Vagina (tissue), 2 donors: ENCODE measurements around the gene ZNF318. TPM values are rescaled to one million over a fixed set of nuclear protein-coding genes. Genes with fewer than 3 reads are reported as not detected.
A peak's percentile ranks its signal among the peaks of the same experiment; 100 is the strongest.

Experiments used
- DNase-seq, 2 donors: peaks; one replicate each; pipeline ENCODE4 v3.0.0-alpha.2; 2017; ENCODE audit errors: extremely low spot score in 2 of 2
- H3K27ac ChIP-seq: fragments of 200-600 bp; sonication (generic); one replicate; pipeline ENCODE4 v1.5.1; 2019
- H3K27me3 ChIP-seq: fragments of 200-600 bp; sonication (generic); one replicate; pipeline ENCODE4 v1.5.1; 2019
- H3K36me3 ChIP-seq, 2 donors: fragments of 200-600 bp; sonication (generic); one replicate each; pipeline ENCODE4 v1.5.1; 2017 to 2019
- H3K4me1 ChIP-seq: fragments of 200-600 bp; sonication (generic); one replicate; pipeline ENCODE4 v1.5.1; 2019
- H3K4me3 ChIP-seq, 2 donors: fragments of 200-600 bp; sonication (generic); 1 replicate in 1 of 2; 2 replicates in 1 of 2; pipeline ENCODE4 v1.5.1; 2016 to 2019
- H3K9me3 ChIP-seq: fragments of 200-600 bp; sonication (generic); one replicate; pipeline ENCODE4 v1.5.1; 2019
- POLR2A ChIP-seq, 2 donors: fragments of 450-650 bp; IDR thresholded peaks; one replicate each; pipeline ENCODE4 v1.6.1; 2017; ENCODE audit warnings: antibody characterized with exemption in 2 of 2, mild to moderate bottlenecking in 2 of 2, moderate library complexity in 2 of 2
- POLR2AphosphoS5 ChIP-seq, 2 donors: sonication (generic); formaldehyde crosslinking; IDR thresholded peaks; one replicate each; pipeline ENCODE4 v1.9.0; 2017; ENCODE audit warnings: antibody characterized with exemption in 2 of 2, mild to moderate bottlenecking in 2 of 2, low read depth in 1 of 2; ENCODE audit not compliant: insufficient read depth in 1 of 2
- intact Hi-C: fragments of 100-400 bp; cut with DNase I; formaldehyde crosslinking; loops from one replicate; pipeline ENCODE4 v1.15.1; 2023
- total RNA-seq: library from RNA; depleted of rRNA; stranded (reverse); fragments of >200 nt; gene quantifications from one replicate; pipeline ENCODE4 v1.2.3, GENCODE V29; 2016
- TF ChIP-seq, protein P1 (sequence below), 3 experiments: fragments of 450-650 bp in 2 of 3; fragments of 200-600 bp in 1 of 3; sonication (generic) in 1 of 3; IDR thresholded peaks; one replicate each; pipeline ENCODE4 v1.5.1; 2017 to 2019; ENCODE audit warnings: antibody characterized with exemption in 3 of 3, mild to moderate bottlenecking in 2 of 3, moderate library complexity in 2 of 3

Gene ZNF318
- total RNA-seq, 1 donor from 2014 or later, result 17.2 TPM

DNA sequence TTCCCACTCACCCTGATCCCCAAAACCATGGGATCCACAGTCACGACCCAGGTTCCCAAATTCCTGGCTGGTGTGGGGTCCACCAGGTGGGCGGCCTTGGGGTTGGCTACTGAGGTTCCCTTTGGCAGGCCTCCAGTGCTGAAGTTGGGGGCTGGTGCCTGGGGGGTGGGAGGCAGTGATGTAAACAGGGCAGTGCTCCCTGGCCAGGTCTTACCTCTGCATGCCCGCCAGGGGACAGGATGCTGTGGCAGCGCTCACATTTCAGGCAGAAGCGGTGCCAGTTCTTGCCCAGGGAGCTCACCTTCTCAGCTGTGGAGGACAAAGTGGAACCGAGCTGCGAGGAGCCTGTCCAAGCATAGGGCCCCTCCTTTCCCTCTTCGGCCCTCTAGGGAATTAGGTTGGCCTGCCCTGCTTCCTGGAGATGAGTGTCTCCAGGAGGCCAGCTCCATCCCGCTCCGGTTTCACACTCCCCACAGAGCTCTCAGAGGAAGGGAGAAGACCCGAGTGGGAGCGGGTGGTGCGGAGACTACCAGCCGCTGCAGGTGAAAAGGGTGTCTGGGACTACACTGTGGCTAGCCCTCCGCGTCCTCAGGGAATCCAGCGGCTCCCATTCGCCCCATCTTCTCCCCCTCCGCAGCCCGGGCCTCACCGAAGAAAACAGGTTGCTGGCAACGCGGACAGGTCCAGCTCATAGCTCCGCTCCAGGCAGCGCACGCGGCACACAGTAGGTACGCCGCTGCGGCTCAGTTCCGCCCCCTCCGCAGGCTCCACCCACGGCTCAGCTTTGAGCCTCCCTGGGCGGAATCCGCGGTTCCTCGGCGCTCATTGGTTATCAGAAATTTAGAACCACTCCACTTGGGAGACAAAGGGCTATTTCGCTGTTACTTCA lies 61.1 kb downstream of the ZNF318 start, which contains the start of gene CRIP3:
Gene CRIP3, minus strand, starts transcription at position 726 of the 889 bp plus-strand sequence. Its CDS starts 34 bp downstream, at position 692.
- peaks cover 14% of the 10 kb centered on the region for H3K4me1 ChIP-seq
- intact Hi-C loops, result no loop called here
- H3K27ac ChIP-seq, result no peak within 1 kb of the TSS
- H3K36me3 ChIP-seq, result no peaks in the 10 kb centered on the region
- peak within 1 kb of the TSS; percentile 36 to 44 for H3K4me3 ChIP-seq
- TF ChIP-seq POLR2AphosphoS5 (IDR thresholded peaks at IDR 0.05; ENCODE audit: insufficient read depth in 1 of 2, low read depth in 1 of 2) (peak in 1 of 2 donors; percentile 7), POLR2A (IDR thresholded peaks at IDR 0.05) (no peak)
- no peak for DNase-seq
- no peaks in the 10 kb centered on the region for H3K27me3 ChIP-seq
- H3K9me3 ChIP-seq, result no peaks in the 10 kb centered on the region

DNA sequence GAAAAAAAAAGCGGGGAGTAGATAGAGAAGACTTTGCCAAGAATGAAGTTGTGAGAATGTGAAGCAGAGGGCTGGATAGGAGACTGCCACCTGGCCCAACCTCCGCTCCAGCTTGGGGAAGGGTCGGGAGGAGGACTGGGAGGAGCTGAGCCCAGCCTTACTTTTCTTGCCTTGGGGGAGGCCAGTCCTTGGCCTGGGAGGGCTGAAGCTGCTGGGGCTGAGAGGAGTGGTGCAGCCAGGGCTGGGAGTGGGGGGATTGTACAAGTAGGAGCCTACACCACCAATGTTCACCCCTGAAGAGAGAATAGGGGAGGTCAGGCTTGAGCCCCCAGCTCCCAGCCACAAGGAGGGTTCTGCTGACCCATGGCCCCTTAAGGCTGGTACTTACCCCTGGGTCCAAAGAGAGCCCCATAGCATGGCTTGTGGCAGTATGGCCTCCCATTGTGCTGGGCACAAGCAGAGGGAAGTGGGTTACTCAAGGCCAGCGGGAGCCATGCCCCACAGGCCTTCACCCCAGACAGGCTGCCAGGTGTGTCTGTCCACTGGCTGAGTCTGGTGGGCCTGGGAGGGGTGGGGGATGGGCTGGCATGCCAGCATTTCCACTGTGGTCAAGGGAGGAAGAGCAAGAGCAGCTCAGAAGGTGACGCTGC lies 61.9 kb downstream of the ZNF318 start:
- Histone ChIP-seq H3K9me3 (no peaks in the 10 kb centered on the region), H3K4me1 (peaks cover 14% of the 10 kb centered on the region), H3K27me3 (no peaks in the 10 kb centered on the region), H3K4me3 (no peak overlapping the region), H3K27ac (no peak overlapping the region), H3K36me3 (no peaks in the 10 kb centered on the region)
- TF ChIP-seq, protein P1, sequence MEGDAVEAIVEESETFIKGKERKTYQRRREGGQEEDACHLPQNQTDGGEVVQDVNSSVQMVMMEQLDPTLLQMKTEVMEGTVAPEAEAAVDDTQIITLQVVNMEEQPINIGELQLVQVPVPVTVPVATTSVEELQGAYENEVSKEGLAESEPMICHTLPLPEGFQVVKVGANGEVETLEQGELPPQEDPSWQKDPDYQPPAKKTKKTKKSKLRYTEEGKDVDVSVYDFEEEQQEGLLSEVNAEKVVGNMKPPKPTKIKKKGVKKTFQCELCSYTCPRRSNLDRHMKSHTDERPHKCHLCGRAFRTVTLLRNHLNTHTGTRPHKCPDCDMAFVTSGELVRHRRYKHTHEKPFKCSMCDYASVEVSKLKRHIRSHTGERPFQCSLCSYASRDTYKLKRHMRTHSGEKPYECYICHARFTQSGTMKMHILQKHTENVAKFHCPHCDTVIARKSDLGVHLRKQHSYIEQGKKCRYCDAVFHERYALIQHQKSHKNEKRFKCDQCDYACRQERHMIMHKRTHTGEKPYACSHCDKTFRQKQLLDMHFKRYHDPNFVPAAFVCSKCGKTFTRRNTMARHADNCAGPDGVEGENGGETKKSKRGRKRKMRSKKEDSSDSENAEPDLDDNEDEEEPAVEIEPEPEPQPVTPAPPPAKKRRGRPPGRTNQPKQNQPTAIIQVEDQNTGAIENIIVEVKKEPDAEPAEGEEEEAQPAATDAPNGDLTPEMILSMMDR (IDR thresholded peaks at IDR 0.05), result no peak
- no peak for TF ChIP-seq POLR2A (IDR thresholded peaks at IDR 0.05)
- TF ChIP-seq POLR2AphosphoS5 (IDR thresholded peaks at IDR 0.05; ENCODE audit: insufficient read depth in 1 of 2, low read depth in 1 of 2), result no peak
- intact Hi-C loops, result no loop called here
- no peak for DNase-seq

DNA sequence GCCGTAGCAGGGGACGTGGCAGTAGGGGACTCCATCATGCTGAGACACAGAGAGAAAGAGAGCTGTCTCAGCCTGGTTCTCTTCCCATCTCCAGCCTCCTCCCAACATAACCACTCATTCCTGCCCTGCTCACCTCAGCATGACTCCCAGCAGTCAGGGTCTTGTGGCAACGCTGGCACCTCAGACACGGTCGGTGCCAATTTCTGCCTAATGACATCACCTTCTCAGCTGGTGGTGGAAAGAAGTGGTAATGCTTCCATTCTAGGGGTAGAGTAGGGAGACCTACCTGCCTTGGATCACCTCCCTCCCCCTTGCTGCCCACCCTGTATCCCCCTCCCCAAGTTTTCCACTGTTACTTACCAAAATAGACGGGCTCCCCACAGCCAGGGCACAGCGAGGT lies 63.4 kb downstream of the ZNF318 start:
- H3K4me1 ChIP-seq, result peaks cover 14% of the 10 kb centered on the region
- no peak for DNase-seq
- H3K27ac ChIP-seq, result no peak overlapping the region
- H3K4me3 ChIP-seq, result no peak overlapping the region
- no peaks in the 10 kb centered on the region for H3K9me3 ChIP-seq
- TF ChIP-seq POLR2A (IDR thresholded peaks at IDR 0.05) (no peak), POLR2AphosphoS5 (IDR thresholded peaks at IDR 0.05; ENCODE audit: insufficient read depth in 1 of 2, low read depth in 1 of 2) (no peak)
- TF ChIP-seq, protein P1 (IDR thresholded peaks at IDR 0.05), result no peak
- intact Hi-C loops, result no loop called here
- no peaks in the 10 kb centered on the region for H3K27me3 ChIP-seq
- H3K36me3 ChIP-seq, result no peaks in the 10 kb centered on the region

DNA sequence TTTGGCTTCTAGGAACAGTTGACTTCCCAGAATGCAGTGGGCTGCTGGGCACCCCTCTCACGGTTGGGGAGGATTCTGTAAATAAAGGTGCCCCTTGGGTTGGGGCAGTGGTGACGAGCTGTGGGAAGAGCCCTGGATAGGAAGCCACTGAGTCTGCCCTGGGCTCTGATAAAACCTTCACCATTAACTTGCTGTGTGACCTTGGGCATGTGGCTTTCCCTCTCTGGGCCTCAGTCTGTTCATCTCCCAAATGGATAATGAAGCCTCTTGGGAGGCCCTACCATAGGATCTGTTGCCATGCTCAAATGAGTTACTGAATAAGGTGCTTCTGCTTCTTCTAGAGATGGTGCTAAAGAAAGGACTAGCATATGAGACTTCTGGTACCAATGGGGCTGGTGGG lies 64.6 kb downstream of the ZNF318 start:
- peaks cover 14% of the 10 kb centered on the region for H3K4me1 ChIP-seq
- no peaks in the 10 kb centered on the region for H3K27me3 ChIP-seq
- no peak overlapping the region for H3K27ac ChIP-seq
- no peak for TF ChIP-seq POLR2A (IDR thresholded peaks at IDR 0.05)
- no peak for TF ChIP-seq POLR2AphosphoS5 (IDR thresholded peaks at IDR 0.05; ENCODE audit: insufficient read depth in 1 of 2, low read depth in 1 of 2)
- TF ChIP-seq, protein P1 (IDR thresholded peaks at IDR 0.05), result no peak
- DNase-seq, result no peak
- no peaks in the 10 kb centered on the region for H3K36me3 ChIP-seq
- H3K4me3 ChIP-seq, result no peak overlapping the region
- H3K9me3 ChIP-seq, result no peaks in the 10 kb centered on the region
- intact Hi-C loops, result no loop called here

DNA sequence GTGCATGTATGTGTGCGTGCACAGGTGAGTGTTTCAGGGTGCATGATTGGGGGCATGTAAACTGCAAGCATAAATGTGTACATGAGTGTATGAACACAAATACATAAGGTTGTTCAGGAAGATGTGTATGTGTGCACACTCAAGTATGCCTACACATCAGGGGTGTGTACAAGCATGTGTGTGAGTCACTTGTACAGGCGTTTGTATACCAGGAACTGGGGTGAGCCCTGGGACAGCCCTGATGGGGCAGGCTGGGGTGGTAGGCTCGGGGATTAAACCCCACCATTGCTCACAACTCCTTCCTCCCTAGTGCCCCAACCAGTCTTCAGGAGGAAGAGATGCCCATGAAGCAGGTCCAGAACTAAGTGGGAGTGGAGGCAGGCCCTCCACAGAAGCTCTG lies 65.1 kb downstream of the ZNF318 start:
- no peaks in the 10 kb centered on the region for H3K9me3 ChIP-seq
- peak in 1 of 2 donors; percentile 29 for DNase-seq
- no peak overlapping the region for H3K4me3 ChIP-seq
- no peak overlapping the region for H3K27ac ChIP-seq
- no peak for TF ChIP-seq POLR2AphosphoS5 (IDR thresholded peaks at IDR 0.05; ENCODE audit: insufficient read depth in 1 of 2, low read depth in 1 of 2)
- TF ChIP-seq, protein P1 (IDR thresholded peaks at IDR 0.05), result no peak
- TF ChIP-seq POLR2A (IDR thresholded peaks at IDR 0.05), result no peak
- H3K36me3 ChIP-seq, result no peaks in the 10 kb centered on the region
- intact Hi-C loops, result no loop called here
- H3K4me1 ChIP-seq, result peaks cover 14% of the 10 kb centered on the region
- no peaks in the 10 kb centered on the region for H3K27me3 ChIP-seq
